DOHH2 (cell line): Measurements from ENCODE around the gene ECSIT.

ENCODE experiments used
- H3F3A ChIP-seq: fragments of 200-600 bp; sonication (generic), shearing (Covaris generic); 2 replicates; pipeline ENCODE4 v1.6.0; 2016; ENCODE audit warnings: antibody characterized with exemption, mild to moderate bottlenecking; ENCODE audit not compliant: control insufficient read depth, insufficient read depth
- H3K27ac ChIP-seq: fragments of 200-600 bp; sonication (generic); 2 replicates; pipeline ENCODE4 v1.5.1; 2014; ENCODE audit warnings: low read depth, mild to moderate bottlenecking, low read length, moderate library complexity
- H3K27me3 ChIP-seq: fragments of 200-600 bp; sonication (generic); 2 replicates; pipeline ENCODE4 v1.6.1; 2014; ENCODE audit warnings: mild to moderate bottlenecking, low read length, mixed read lengths; ENCODE audit not compliant: control insufficient read depth
- H3K36me3 ChIP-seq: fragments of 200-600 bp; sonication (generic); 2 replicates; pipeline ENCODE4 v1.6.1; 2014; ENCODE audit warnings: mild to moderate bottlenecking, low read length, moderate library complexity, mixed read lengths; ENCODE audit not compliant: control insufficient read depth
- H3K4me1 ChIP-seq: fragments of 200-600 bp; sonication (generic); 2 replicates; pipeline ENCODE4 v1.6.1; 2014; ENCODE audit warnings: mild to moderate bottlenecking, low read length, mixed read lengths; ENCODE audit not compliant: control insufficient read depth
- H3K4me2 ChIP-seq: fragments of 200-600 bp; sonication (generic); 2 replicates; pipeline ENCODE4 v1.6.0; 2014; ENCODE audit warnings: mild to moderate bottlenecking, low read length, moderate library complexity
- H3K4me3 ChIP-seq: fragments of 200-600 bp; sonication (generic); 2 replicates; pipeline ENCODE4 v1.5.1; 2014; ENCODE audit warnings: mild to moderate bottlenecking, low read length, mixed read lengths
- H3K79me2 ChIP-seq: fragments of 200-600 bp; sonication (generic); 2 replicates; pipeline ENCODE4 v1.6.1; 2014; ENCODE audit warnings: mild to moderate bottlenecking, low read length, mixed read lengths; ENCODE audit not compliant: control insufficient read depth
- H3K9me2 ChIP-seq: fragments of 200-600 bp; sonication (generic); replicated peaks from 2 replicates; pipeline ENCODE4 v1.6.1; 2014; ENCODE audit warnings: mild to moderate bottlenecking, low read length, mixed read lengths; ENCODE audit not compliant: control insufficient read depth
- H3K9me3 ChIP-seq: fragments of 200-600 bp; sonication (generic); 2 replicates; pipeline ENCODE4 v1.6.1; 2014; ENCODE audit warnings: antibody characterized with exemption, low read length, mixed read lengths; ENCODE audit not compliant: control insufficient read depth, insufficient read depth
- H4K20me1 ChIP-seq: fragments of 200-600 bp; sonication (generic); 2 replicates; pipeline ENCODE4 v1.6.0; 2014; ENCODE audit warnings: low read depth, mild to moderate bottlenecking, antibody characterized with exemption, low read length, moderate library complexity; ENCODE audit not compliant: control insufficient read depth, insufficient read depth
- EZH2phosphoT487 ChIP-seq: fragments of 200-600 bp; sonication (generic); IDR thresholded peaks from 2 replicates; pipeline ENCODE4 v1.6.1; 2017; ENCODE audit warnings: borderline replicate concordance, mild to moderate bottlenecking, antibody characterized with exemption, low read length, moderate library complexity, mixed read lengths
- TF ChIP-seq, protein P1 (sequence below): fragments of 200-600 bp; sonication (generic); IDR thresholded peaks from one replicate; pipeline ENCODE4 v1.5.1; 2014; ENCODE audit warnings: antibody characterized with exemption, mild to moderate bottlenecking, low read depth, low read length; ENCODE audit not compliant: poor library complexity, severe bottlenecking

ECSIT gene

DNA sequence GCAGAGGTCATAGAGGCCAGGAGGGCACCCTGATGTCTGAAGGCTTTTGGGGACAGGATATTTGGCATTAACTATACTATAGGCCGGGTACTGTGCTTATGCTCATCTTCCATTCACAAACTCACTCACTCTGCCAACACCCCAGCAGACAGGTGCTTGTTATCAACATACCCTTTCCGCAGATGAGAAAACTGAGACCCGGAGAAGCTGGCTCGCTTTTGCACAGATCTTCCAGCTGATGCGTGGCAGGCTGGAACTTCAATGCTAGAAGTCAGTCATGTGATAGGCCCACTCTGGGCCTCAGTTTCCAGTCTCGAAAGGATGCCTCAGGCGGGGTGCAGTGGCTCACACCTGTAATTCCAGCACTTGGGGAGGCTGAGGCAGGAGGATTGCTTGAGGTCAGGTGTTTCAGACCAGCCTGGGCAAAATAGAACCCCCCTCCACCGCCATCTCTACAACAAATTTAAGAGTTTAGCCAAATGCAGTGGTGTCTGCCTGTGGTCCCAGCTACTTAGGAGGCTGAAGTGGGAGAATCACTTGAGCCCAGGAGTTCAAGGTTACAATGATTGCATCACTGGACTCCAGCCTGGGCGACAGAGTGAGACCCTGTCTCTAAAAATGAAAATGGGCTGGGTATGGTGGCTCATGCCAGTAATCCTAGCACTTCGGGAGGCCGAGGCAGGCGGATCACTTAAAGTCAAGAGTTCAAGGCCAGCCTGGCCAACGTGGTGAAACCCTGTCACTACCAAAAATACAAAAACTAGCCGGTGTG lies 19.2 kb upstream of the ECSIT start:
- H3K36me3 ChIP-seq, result peaks cover 15% of the 10 kb centered on the region
- no peaks in the 10 kb centered on the region for H3K9me3 ChIP-seq
- no peak overlapping the region for H3K4me2 ChIP-seq
- peaks cover 10% of the 10 kb centered on the region for H3K4me1 ChIP-seq
- TF ChIP-seq, protein P1, sequence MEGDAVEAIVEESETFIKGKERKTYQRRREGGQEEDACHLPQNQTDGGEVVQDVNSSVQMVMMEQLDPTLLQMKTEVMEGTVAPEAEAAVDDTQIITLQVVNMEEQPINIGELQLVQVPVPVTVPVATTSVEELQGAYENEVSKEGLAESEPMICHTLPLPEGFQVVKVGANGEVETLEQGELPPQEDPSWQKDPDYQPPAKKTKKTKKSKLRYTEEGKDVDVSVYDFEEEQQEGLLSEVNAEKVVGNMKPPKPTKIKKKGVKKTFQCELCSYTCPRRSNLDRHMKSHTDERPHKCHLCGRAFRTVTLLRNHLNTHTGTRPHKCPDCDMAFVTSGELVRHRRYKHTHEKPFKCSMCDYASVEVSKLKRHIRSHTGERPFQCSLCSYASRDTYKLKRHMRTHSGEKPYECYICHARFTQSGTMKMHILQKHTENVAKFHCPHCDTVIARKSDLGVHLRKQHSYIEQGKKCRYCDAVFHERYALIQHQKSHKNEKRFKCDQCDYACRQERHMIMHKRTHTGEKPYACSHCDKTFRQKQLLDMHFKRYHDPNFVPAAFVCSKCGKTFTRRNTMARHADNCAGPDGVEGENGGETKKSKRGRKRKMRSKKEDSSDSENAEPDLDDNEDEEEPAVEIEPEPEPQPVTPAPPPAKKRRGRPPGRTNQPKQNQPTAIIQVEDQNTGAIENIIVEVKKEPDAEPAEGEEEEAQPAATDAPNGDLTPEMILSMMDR, result no peak
- TF ChIP-seq EZH2phosphoT487, result no peak
- H3K27ac ChIP-seq, result no peak overlapping the region
- H3K27me3 ChIP-seq, result 0 out of 2 replicates have a peak, but pooled peaks cover 3% of the 10 kb centered on the region
- no peaks in the 10 kb centered on the region for H3F3A ChIP-seq
- no peaks in the 10 kb centered on the region for H3K79me2 ChIP-seq
- H3K4me3 ChIP-seq, result no peak overlapping the region
- no peaks in the 10 kb centered on the region for H4K20me1 ChIP-seq
- H3K9me2 ChIP-seq, result no peaks in the 10 kb centered on the region

DNA sequence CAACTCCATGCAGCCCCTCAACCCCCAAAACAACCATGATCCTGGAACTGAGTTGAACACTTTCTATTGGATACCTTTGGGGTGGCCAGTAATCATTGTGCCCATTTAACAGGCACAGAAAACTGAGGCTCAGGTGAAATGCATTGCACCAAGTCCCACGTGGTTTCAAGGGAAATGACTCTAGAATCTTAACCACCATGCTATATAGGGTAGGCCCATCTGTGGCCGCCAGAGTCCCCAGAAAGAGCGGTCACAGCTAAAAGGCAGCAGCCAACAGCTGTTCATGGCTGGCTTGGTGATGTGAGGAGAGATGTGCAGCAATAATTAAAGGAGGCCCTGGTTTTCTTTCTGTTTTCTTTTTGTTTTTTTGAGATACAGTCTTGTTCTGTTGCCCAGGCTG lies 12.3 kb upstream of the ECSIT start:
- H4K20me1 ChIP-seq, result no peaks in the 10 kb centered on the region
- no peaks in the 10 kb centered on the region for H3K9me3 ChIP-seq
- no peak overlapping the region for H3K27ac ChIP-seq
- no peaks in the 10 kb centered on the region for H3K36me3 ChIP-seq
- H3K4me3 ChIP-seq, result no peak overlapping the region
- no peaks in the 10 kb centered on the region for H3K79me2 ChIP-seq
- H3K4me1 ChIP-seq, result peaks cover 4% of the 10 kb centered on the region; the same call in 1 of the 2 replicates
- H3K9me2 ChIP-seq, result no peaks in the 10 kb centered on the region
- TF ChIP-seq EZH2phosphoT487, result no peak
- TF ChIP-seq, protein P1, result no peak
- H3F3A ChIP-seq, result no peaks in the 10 kb centered on the region
- no peak overlapping the region for H3K4me2 ChIP-seq
- H3K27me3 ChIP-seq, result peaks cover 20% of the 10 kb centered on the region

DNA sequence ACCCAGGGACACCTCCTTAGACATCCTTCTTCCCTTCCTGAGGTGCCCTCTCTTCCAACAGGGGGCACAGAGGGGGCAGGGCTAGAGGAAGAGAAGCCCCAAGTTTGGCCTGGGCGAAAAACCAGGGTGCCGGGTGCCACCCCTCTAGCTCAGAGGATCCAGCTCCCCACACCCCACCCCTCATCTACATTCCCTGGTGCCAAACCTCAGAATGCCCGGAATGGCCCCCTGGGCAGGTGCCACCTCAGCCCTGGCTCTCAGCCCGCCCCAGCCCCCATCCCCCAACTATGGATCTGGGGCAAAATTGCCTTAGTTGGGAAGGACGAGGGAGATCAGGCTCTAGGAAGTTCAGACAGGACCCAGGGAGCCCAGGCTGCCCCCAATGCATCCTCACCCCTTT lies 11.7 kb upstream of the ECSIT start:
- Histone ChIP-seq H3K79me2 (no peaks in the 10 kb centered on the region), H3K27ac (no peak overlapping the region), H3F3A (no peaks in the 10 kb centered on the region), H3K27me3 (peaks cover 20% of the 10 kb centered on the region), H3K4me3 (no peak overlapping the region), H3K36me3 (no peaks in the 10 kb centered on the region), H3K4me2 (no peak overlapping the region), H3K9me2 (no peaks in the 10 kb centered on the region), H4K20me1 (no peaks in the 10 kb centered on the region), H3K9me3 (no peaks in the 10 kb centered on the region), H3K4me1 (peaks cover 8% of the 10 kb centered on the region)
- TF ChIP-seq EZH2phosphoT487, result no peak
- TF ChIP-seq, protein P1, result no peak
